ENCODE results near the gene OR4N5.
"Not testable (repeated sequence)": the region's sequence is repeated elsewhere in the genome, so short reads cannot be mapped to it uniquely, and the experiment has no call there.

Gene OR4N5, protein sequence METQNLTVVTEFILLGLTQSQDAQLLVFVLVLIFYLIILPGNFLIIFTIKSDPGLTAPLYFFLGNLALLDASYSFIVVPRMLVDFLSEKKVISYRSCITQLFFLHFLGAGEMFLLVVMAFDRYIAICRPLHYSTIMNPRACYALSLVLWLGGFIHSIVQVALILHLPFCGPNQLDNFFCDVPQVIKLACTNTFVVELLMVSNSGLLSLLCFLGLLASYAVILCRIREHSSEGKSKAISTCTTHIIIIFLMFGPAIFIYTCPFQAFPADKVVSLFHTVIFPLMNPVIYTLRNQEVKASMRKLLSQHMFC

DNA sequence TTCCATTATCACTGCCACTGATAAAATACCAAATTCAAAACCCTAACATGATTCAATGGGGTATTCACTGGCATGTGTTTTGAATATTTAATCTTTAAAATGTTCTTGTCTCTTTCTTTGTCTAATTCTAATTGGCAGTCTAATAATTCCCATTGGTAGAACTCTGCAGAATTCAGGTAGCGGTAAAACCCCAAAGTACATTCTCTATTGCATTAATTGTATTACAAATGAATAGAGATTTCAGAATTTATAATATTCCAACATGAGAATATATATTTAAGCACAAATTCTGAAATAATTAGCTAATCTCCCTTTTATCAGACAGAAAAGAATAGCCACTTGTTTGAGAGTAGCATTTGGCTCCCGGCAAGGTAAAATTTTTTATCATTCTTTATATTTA lies at the start of gene OR4N5:
Gene OR4N5 (plus strand): TSS at position 301 of the 400 bp plus-strand sequence. CDS start 4,916 bp downstream, outside the sequence.
- DNase-seq, result no peak

DNA sequence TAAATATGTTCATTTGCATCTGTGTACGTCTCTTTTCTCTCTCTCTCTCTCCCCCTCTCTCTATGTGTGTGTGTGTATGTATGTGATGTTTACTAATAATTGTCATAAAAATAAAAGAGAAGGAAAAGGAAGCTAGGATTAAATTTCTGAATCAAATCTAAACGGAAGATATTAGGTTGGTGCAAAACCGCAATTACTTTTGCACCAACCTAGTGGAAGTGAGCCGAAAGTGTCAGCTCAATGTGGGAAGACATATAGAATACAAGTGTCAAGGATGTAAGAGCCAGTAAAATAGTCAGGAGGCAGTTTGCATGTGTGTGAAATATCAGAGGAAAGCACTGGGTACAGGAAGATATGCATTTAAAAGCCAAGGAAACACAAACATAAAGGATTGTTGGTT lies 46.6 kb upstream of the OR4N5 start:
- DNase-seq, result no peak

DNA sequence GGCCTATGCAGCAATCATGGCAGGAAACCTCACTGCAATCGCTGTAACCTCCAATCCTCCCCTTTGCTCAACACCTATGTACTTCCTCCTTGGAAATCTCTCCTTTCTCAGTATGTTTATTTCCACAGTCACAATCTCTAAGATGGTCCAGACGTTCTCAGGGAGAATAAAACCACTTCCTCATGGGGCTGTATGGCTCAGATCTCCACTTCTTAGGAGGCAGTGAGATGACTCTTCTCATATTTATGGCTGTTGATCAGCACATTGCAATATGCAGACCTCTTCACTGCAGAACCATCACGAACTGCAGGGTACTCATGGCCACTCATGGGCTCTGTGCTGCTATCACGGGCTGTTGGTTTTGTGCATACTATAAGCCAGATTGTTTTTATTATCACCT lies 45.2 kb upstream of the OR4N5 start:
- DNase-seq, result no peak

DNA sequence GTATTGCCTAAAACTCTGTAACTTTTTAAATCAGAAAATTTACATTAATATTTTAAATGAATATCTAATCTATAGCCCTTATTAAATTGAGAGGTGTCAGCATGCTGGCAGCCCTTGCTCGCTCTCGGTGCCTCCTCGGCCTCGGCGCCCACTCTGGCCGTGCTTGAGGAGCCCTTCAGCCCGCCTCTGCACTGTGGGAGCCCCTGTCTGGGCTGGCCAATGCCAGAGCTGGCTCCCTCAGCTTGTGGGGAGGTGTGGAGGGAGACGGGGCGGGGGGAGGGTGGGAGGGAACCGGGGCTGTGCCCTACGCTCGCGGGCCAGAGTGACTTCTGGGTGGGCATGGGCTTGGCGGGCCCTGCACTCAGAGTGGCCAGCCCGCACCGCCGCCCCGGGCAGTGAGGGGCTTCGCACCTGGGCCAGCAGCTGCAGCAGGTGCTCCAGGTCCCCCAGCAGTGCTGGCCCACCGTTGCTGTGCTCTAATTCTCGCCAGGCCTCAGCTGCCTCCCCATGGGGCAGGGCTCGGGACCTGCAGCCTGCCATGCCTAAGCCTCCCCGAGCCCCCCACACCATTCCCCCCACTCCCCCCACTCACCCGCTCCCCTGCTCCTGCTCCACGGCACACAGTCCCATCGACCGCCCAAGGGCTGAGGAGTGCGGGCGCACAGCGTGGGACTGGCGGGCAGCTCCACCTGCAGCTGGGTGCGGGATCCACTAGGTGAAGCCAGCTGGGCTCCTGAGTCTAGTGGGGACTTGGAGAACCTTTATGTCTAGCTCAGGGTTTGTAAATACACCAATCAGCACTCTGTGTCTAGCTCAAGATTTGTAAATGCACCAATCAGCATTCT lies 39.5 kb upstream of the OR4N5 start:
- DNase-seq, result not testable (repeated sequence)

DNA sequence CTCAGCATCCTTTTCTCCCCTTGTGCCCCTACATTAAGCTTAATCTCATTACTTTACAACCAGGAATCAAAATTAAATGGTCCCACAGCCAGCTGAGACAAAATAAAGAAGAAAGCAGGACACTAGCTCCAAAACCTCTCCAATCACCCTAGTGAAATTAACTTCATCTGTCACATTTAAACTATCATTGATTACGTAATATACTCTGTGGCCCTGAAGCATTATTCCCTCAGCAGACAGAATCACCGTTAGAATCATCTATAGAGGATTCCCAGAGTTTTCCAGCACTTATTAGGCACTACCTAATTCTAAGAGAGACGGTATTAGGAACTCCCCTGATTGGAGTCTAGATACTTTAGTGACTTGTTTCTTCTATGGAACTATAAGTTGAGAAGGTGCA lies 28.2 kb upstream of the OR4N5 start, which contains the start of gene OR4K17:
Gene OR4K17 (plus strand): TSS at position 302 of the 400 bp plus-strand sequence. CDS start 6,761 bp downstream, outside the sequence.
- DNase-seq, result no peak

DNA sequence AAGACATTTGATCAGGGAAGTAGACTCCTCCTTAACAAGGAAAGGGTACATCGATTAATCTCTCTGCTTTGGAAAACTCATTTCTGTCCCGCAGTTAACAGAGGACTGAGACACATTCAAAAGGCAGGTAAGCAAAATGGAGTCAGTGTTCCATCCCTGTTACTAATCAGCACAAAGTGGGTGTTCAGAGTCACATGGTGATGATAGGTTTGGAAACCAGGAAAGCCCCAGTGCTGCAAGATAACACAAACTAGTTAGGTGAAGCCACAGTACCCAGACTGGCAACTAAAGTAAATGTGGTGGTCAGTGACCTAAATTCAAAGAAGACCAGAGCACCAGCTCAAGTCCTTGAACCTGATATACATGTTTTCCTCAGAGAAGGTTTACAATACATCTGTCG lies 26.3 kb upstream of the OR4N5 start:
- DNase-seq, result no peak

DNA sequence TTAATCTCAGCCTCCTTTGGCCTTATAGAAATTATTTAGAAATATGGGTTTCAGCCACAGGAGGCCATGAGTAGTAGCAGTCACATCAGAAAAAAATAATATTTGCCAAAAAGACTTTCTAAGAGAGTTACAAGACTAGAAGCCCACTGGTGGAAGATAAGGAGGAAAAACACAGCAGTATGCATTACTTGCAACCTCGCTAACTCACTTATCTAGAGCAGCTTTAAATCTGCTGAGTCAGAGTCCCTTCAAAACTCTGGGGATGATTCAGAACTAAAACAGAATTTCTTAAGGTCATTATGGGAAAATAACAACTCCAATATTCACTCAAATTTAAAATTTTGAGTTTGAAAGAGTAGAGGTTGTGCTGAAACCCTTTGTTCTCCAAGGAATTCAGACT lies 21.9 kb upstream of the OR4N5 start:
- no peak for DNase-seq

DNA sequence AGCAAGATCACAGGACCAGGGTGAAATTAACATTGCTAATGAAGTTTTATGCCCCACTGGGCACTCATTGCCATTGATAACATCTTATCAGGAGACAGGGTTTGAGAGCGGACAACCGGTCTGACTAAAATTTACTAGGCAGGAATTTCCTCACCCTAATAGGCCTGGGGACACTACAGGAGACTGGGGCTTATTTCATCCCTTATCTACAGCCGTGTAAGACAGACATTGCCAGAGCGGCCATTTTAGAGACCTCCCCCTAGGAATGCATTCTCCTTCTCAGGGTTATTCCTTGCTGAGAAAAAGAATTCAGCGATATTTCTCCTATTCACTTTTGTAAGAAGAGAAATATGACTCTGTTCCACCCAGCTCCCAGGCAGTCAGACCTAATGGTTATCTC lies 19.8 kb upstream of the OR4N5 start:
- DNase-seq, result no peak

DNA sequence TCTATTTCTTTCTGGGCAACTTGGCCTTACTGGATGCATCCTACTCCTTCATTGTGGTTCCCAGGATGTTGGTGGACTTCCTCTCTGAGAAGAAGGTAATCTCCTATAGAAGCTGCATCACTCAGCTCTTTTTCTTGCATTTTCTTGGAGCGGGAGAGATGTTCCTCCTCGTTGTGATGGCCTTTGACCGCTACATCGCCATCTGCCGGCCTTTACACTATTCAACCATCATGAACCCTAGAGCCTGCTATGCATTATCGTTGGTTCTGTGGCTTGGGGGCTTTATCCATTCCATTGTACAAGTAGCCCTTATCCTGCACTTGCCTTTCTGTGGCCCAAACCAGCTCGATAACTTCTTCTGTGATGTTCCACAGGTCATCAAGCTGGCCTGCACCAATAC lies 5.3 kb downstream of the OR4N5 start:
- no peak for DNase-seq

DNA sequence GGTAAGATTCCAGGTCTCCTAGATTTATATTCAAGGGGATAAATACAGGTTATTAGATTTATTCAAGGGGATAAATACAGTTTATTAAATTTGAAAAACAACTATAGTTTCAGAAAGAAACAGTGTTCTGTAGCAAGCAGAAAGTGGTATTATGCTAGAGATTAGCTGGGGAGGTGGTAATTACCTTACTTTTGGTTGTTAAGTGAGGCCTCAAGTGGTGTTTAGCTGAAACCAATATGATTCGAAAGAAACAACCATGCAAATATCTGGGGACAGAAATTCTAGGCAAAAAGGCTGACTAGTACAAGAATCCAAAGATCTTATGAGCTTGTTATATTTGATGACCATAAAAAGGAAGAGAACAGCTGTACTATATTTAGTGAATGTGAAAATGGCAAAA lies 6.2 kb downstream of the OR4N5 start:
- no peak for DNase-seq

DNA sequence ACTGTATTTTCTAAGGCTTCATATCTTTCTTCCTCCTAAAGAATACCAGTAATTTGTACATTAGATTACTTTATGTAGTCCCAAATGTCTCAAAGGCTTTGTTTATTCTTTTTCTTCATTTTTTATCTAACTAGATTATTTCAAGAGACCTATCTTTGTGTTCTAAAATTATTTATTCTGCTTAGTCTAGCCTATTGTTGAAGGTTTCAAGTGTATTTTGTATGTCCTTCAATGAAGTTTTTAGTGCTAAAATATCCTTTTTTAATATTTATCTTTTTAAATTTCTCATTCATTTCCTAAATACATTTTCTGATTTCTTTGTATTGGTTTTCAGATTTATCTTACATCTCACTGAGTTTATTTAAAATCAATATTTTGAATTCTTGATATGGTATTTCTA lies 25.8 kb downstream of the OR4N5 start:
- DNase-seq, result no peak

DNA sequence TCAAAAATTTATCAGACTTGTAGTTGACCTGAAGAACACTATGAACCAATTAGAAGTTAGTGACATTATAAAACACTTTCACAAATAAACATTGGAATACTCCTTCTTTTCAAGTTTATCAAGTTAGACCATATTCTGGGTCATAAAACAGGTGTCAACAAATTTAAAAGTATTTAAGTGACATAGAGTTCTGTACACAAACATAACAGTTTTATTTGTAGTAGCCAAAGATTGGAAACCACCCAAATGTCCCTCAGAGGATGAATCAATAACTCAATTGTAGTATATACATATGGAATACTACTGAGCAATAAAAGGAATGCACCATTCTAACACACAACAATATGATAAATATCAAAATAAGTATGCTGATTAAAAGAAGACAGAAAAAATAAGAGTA lies 28.5 kb downstream of the OR4N5 start:
- DNase-seq, result no peak

DNA sequence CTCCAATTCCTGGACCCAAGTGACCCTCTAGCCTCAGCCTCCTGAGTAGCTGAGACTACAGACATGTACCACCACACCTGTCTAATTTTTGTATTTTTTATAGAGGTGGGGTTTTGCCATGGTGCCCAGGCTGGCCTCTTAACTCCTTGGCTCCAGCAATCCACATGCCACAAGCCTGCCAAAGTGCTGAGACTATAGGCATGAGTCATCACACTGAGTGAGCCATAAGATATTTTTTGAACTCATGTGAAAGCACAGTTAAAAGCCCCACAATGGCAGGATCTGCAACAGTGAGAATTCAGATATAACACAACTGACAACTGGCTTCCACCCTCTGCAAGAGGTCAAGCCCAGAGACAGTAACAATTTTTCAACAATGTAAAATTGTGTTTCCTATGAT lies 31.2 kb downstream of the OR4N5 start:
- not testable (repeated sequence) for DNase-seq

DNA sequence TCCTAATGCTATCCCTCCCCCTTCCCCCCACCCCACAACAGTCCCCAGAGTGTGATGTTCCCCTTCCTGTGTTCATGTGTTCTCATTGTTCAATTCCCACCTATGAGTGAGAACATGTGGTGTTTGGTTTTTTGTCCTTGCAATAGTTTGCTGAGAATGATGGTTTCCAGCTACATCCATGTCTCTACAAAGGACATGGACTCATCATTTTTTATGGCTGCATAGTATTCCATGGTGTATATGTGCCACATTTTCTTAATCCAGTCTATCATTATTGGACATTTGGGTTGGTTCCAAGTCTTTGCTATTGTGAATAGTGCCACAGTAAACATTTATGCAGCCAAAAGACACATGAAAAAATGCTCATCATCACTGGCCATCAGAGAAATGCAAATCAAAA lies 35.6 kb downstream of the OR4N5 start:
- not testable (repeated sequence) for DNase-seq

DNA sequence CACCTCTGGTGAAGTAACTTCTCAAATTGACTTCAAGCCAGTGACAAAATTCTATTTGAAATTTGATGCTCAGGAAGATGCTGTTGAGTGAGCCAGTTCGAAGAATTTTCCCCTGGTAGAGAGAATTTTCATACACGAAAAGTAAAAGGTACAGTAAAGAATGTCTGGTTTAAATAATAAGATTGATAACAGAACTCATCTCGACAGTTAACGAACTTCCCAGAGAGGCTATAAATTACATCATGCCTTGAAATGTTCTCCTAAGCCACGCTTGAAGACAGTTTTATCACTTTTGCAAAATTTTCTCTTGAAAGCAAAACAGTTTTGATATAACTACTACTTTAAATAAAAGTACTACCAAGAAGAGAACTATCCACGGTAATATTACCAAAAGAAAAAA lies 37.7 kb downstream of the OR4N5 start:
- DNase-seq, result no peak

DNA sequence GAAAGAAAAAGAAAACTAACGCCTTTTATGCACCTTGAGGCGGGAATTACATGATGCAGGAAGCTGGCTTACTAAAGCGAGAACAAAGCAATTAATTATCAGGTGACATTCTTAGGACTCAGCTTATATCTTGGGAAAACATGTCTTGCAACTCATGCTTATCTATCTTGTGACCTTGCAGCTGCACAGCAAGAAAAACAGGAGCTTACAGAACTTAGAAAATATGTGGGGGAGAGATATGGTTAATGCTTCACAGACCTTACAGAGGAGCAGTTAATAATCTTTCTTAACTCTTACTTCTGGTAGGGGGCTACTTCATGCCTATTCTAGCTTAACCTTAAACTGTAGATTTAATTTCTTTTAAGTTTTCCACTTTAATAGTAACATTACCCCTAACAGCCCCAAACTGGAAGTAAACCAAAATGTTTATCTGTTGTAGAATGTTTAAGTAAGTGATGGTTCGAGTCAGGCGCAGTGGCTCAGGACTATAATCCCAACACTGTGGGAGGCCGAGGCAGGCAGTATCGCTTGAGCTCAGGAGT lies 38.9 kb downstream of the OR4N5 start:
- DNase-seq, result no peak

DNA sequence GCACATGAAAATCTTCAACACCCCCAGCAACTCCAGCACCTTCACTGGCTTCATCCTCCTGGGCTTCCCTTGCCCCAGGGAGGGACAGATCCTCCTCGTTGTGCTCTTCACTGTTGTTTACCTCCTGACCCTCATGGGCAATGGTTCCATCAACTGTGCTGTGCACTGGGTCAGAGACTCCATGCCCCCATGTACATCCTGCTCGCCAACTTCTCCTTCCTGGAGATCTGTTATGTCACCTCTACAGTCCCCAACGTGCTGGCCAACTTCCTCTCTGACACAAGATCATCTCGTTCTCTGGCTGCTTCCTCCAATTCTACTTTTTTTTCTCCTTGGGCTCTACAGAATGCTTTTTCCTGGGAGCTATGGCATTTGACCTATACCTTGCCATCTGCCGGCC lies 40.6 kb downstream of the OR4N5 start:
- DNase-seq, result no peak

DNA sequence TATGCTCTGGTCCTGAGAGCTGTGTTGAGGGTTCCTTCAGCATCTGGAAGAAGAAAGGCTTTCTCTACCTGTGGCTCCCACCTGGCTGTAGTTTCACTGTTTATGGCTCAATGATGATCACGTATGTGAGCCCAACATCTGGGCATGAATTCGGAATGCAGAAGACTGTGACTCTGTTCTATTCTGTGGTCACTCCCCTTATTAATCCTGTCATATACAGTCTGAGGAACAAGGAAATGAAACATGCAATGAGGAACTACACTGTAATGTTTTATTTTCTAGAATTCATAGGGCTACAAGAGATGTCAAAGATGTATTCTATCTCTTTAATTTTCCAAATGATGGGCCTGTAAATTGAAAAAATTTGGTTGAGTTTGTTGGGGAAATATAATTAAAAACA lies 41.3 kb downstream of the OR4N5 start:
- DNase-seq, result no peak

DNA sequence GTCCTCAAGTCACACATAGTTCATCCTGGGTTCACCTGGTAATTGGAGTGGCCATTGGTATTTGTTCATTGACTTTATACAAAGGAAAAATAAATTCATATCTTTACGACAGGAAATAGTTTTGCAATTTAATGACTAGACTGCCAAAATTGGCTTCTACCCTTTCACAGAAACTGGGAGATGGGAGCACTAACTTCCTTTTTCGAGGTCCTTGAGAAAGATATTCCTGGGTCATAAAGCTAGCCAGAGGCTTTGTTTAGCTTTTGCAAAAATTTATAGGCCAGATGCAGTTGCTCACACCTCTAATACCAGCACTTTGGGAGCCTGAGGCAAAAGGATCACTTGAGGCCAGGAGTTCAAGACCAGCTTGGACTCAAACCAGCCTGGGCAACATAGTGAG lies 41.9 kb downstream of the OR4N5 start:
- no peak for DNase-seq

DNA sequence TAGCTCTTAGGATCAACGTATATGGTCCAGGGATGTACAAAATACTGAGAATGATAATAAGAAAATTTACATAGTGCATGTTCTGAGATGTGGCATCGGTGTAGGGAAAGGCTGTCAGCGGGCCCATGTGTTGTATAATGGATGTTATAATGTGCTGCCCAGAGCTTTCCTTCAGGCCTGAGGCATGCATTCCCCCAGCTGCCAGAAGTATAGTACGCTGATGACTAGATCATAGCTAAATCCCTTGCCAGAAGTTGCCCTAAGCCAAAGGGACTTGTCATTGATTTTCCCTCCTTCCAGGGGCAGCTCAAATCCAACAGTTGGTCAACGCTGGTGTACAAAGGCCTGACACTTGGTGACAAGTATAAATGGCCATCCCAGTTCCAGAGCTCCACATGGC lies 45.6 kb downstream of the OR4N5 start:
- DNase-seq, result no peak

DNA sequence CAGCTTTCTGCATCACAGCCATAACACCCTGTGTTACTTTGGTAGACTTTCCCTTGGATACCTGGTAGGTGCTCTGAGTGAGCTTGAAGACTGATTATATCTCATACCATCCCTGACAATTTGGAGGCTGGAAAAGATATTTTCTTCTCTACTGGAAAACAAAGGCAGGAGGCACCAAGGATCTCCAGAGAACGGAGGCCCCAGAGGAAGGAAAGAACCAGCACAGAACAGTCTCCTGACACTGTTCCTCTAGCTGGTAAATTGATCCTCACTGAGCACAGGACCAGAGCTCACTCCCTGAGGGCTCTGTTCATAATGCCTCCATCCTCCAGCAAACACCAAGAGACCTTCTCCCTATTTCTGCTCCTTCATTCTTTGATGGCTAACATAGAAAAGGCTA lies 52.0 kb downstream of the OR4N5 start, which contains the start of gene OR11G2:
Gene OR11G2 (plus strand): TSS at position 301 of the 400 bp plus-strand sequence. CDS start 6,542 bp downstream, outside the sequence.
- DNase-seq, result no peak

DNA sequence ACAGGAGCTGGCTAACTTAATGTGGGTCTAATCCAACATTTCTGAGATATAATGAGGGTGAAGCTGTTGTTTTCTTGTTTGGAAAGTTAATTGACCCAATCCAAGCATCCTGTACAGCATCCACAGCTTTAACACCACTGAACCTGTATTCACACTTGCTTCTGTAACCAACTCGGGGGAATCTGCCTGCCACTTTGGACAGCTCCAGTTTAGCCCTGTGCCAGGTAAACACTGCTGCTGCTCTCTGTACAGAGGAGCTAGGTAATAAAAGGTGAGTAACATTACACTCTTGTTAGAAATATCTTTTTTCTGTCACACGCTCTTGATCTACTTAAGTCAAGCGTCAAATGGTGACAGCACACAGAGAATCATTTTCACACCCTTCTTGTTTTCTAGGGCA lies 52.8 kb downstream of the OR4N5 start:
- DNase-seq, result no peak

DNA sequence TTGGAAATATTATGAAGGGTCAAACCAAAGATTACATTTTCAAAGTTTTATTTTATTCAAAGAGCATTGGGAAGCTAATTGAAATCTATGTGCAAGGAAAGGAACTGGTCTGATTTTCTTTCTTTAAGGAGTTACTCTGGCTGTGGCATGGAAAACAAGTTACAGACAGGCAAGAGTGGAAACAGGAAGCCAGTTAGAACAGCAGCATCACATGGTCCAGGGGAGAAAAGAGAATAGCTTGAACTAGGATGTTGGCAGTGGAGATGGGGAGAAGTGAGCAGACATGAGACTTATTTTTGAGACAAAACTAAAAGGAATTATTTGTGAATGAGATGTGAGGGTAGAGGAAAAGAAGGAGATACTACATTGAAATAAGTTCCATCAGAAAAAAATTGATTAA lies 55.5 kb downstream of the OR4N5 start:
- DNase-seq, result no peak

All from DMS79 (cell line).